Motor neuron (in vitro differentiated cells): ENCODE data around the gene WASHC3. TPM values are rescaled to one million over a fixed set of nuclear protein-coding genes. Genes with fewer than 3 reads are reported as not detected.
"Not testable (repeated sequence)": the region's sequence is repeated elsewhere in the genome, so short reads cannot be mapped to it uniquely, and the experiment has no call there.

Experiments used
- ATAC-seq, 8 experiments: fragments of 200-7000 bp; cut with Tn5 transposase; replicated peaks in 6 of 8; 2 replicates each; pipeline ENCODE4 v1.8.0; 2021; ENCODE audit warnings: mild to moderate bottlenecking in 8 of 8, moderate library complexity in 8 of 8
- H3K27ac ChIP-seq, 2 donors: fragments of 250-450 bp; sonication (Bioruptor Pico); 2 replicates each; pipeline ENCODE4 v1.9.0; 2021; ENCODE audit warnings: antibody characterized with exemption in 2 of 2, mild to moderate bottlenecking in 2 of 2, moderate library complexity in 1 of 2
- H3K4me1 ChIP-seq, 2 donors: fragments of 250-450 bp; sonication (Bioruptor Pico); replicated peaks in 1 of 2; 2 replicates each; pipeline ENCODE4 v1.6.1; 2021; ENCODE audit warnings: antibody characterized with exemption in 2 of 2, mild to moderate bottlenecking in 2 of 2, moderate library complexity in 1 of 2
- H3K4me3 ChIP-seq, 5 donors: fragments of 250-450 bp; sonication (Bioruptor Pico); 2 replicates each; pipeline ENCODE4 v1.9.0; 2021; ENCODE audit warnings: antibody characterized with exemption in 5 of 5, mild to moderate bottlenecking in 5 of 5, moderate library complexity in 4 of 5
- WGBS, 10 experiments: fragments of 450-650 bp; shearing (Covaris generic); methylation state at CpG; one replicate each; pipeline ENCODE4 v1.0.0; 2022; 5-methylcytosine and 5-hydroxymethylcytosine counted together
- in situ Hi-C, 9 experiments: fragments of 400-800 bp; cut with MboI; loops; one replicate each; pipeline ENCODE4 v1.15.0; 2021; ENCODE audit warnings: low sequenced_read_pairs in 9 of 9, low pct_unique_long_range_greater_than_20kb in 2 of 9; ENCODE audit not compliant: unreplicated experiment in 9 of 9
- total RNA-seq, 8 experiments: library from RNA; unstranded; fragments of 300-600 nt; gene quantifications; 2 replicates each; pipeline versions ENCODE4 v1.2.3 to v1.2.4, GENCODE V29; 2022

The WASHC3 gene
- 10 to 100 TPM; 25.8 to 76.8 (median 36.8) TPM for total RNA-seq

GRCh38 chr12:102061560-102062418, at the start of gene WASHC3:
Gene WASHC3 (minus strand): TSS chr12:102061991. CDS start chr12:102061962, 29 bp downstream.
- Histone ChIP-seq H3K4me3 (peak within 1 kb of the TSS; percentile 46 to 86 (median 58)), H3K27ac (peak within 1 kb of the TSS; percentile 3 to 61), H3K4me1 (peaks cover 0 to 3% of the 10 kb centered on the region in 2 donors)
- in situ Hi-C loops: loop anchor here in 1 of 9 experiments (25.0 kb wide), 1 partner anchor 99 kb away; no protein-coding TSS in a partner anchor
- peak; percentile 96 to 99 (median 98) for ATAC-seq
- 0 to 36% (median 6%) methylated on average over 2 to 16 of the region's 44 CpGs; no CpG with 5 or more reads in 1 of the 10 experiments for WGBS, 10 experiments

DNA sequence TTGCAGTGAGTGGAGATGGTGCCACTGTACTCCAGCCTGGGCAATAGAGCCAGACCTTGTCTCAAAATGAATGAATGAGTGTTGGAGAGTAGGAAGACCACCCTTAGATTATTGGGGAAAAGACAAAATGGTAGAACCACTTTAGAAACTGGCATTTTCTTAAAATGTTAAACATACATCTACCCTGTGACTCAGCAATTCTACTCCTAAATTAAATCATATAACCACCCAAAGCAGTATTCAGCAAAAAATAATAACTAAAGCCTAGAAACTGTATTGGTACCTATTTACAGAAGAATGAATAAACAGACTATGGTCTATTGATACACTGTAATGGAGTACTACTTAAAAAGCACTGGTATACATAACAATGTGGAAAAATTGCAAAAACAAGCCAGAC, 49.0 kb upstream of the WASHC3 start:
- H3K4me1 ChIP-seq: no peaks in the 10 kb centered on the region
- no peak for ATAC-seq
- H3K4me3 ChIP-seq: no peak overlapping the region
- H3K27ac ChIP-seq: no peak overlapping the region
- in situ Hi-C loops: no loop called here

DNA sequence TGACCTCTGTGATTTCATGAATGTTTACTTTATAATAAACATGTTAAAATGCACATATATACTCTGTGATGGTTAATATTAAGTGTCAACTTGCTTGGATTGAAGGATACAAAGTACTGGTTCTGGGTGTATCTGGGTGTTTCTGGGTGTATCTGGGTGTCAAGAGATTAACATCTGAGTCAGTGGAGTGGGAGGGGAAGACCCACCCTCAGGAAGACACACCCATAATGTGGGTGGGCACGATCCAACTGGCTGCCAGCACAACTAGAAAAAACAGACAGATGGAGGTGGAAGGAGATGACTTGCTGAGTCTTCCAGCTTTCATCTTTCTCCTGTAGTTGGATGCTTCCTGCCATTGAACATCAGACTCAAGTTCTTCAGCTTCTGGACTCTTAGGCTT, 46.2 kb upstream of the WASHC3 start:
- no peak overlapping the region for H3K27ac ChIP-seq
- H3K4me3 ChIP-seq: no peak overlapping the region
- WGBS, 10 experiments: 100% methylated on average over 1 of the region's 1 CpG; no CpG with 5 or more reads in 8 of the 10 experiments
- peak in 2 of 8 experiments; percentile 78 to 99 for ATAC-seq
- in situ Hi-C loops: no loop called here
- no peaks in the 10 kb centered on the region for H3K4me1 ChIP-seq

DNA sequence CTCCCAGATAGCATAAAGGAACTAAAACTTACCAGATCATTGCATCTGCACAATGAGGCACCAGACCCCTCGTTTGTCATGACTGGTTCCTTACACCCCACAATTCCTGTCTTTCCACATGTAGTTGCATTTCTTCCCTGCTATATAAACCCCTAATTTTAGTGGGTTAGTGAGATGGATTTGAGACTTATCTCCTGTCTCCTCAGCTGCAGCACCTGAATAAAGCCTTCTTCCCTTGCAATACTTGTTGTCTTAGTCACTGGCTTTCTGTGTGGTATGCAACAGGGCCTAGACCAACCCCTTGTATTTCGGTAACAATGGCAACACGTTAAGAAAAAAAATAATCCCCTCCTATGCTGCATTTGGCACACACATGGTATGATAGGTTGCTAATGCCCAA, 45.1 kb upstream of the WASHC3 start:
- Histone ChIP-seq H3K4me3 (no peak overlapping the region), H3K27ac (no peak overlapping the region), H3K4me1 (no peaks in the 10 kb centered on the region)
- ATAC-seq: no peak
- 75 to 100% (median 96%) methylated on average over 1 to 3 of the region's 3 CpGs for WGBS, 10 experiments
- in situ Hi-C loops: no loop called here

GRCh38 chr12:102096855-102097254, 35.1 kb upstream of the WASHC3 start:
- no peak for ATAC-seq
- Histone ChIP-seq H3K27ac (no peak overlapping the region), H3K4me3 (no peak overlapping the region), H3K4me1 (no peaks in the 10 kb centered on the region)
- in situ Hi-C loops: no loop called here
- WGBS, 10 experiments: 60 to 100% (median 82%) methylated on average over 1 to 3 of the region's 3 CpGs; no CpG with 5 or more reads in 1 of the 10 experiments

GRCh38 chr12:102095677-102096263, 34.0 kb upstream of the WASHC3 start:
- 50 to 100% (median 81%) methylated on average over 1 to 2 of the region's 2 CpGs for WGBS, 10 experiments

GRCh38 chr12:102093319-102093718, 31.5 kb upstream of the WASHC3 start:
- Histone ChIP-seq H3K4me3 (no peak overlapping the region), H3K4me1 (no peaks in the 10 kb centered on the region), H3K27ac (no peak overlapping the region)
- in situ Hi-C loops: no loop called here
- peak in 1 of 8 experiments; percentile 22 for ATAC-seq

More at GRCh38 chr12:102095677-102096263, 34.0 kb upstream of the WASHC3 start:
- Histone ChIP-seq H3K4me1 (no peaks in the 10 kb centered on the region), H3K27ac (no peak overlapping the region), H3K4me3 (no peak overlapping the region)
- peak in 5 of 8 experiments; percentile 39 to 73 (median 66) for ATAC-seq
- in situ Hi-C loops: no loop called here

DNA sequence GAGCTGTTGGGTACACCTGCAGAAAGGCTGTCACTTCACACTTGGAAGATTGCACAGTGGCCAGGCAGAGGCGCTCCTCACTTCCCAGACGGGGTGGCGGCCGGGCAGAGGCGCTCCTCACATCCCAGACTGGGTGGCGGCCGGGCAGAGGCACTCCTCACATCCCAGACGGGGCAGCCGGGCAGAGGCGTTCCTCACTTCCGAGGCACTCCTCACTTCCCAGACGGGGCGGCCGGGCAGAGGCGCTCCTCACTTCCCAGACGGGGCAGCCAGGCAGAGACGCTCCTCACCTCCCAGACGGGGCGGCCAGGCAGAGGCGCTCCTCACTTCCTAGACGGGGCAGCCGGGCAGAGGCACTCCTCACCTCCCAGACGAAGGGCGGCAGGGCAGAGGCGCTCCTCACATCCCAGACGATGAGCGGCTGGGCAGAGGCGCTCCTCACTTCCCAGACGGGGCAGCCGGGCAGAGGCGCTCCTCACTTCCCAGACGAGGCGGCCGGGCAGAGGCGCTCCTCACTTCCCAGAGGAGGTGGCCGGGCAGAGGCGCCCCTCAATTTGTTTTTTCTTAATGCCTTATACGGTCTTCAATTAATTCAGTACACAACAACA, 27.5 kb upstream of the WASHC3 start:
- WGBS, 10 experiments: 80 to 100% (median 90%) methylated on average over 1 to 2 of the region's 38 CpGs; no CpG with 5 or more reads in 7 of the 10 experiments
- H3K4me3 ChIP-seq, H3K4me1 ChIP-seq, in situ Hi-C loops, H3K27ac ChIP-seq, ATAC-seq: not testable (repeated sequence)

DNA sequence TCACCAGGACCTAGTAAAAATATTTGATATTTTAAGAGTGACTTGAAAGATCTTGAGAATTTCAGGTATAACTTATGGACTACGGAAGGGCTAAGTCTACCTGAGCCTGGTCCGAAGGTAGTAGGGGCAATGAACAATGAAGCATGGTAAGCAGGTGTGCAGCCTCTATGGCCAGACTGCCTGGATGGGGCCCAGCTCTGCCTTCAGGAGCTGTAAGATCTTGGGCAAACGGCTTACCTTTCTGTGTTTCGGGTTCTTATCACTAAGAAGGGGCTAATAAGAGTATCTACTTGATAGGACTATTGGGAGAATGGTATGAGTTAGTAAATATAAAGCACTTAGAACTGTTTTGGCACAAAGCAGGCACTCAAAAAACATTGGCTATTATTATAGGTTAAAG, 19.1 kb upstream of the WASHC3 start:
- in situ Hi-C loops: no loop called here
- no peak for ATAC-seq
- Histone ChIP-seq H3K27ac (no peak overlapping the region), H3K4me1 (no peaks in the 10 kb centered on the region), H3K4me3 (no peak overlapping the region)
- 91 to 100% (median 100%) methylated on average over 2 to 4 of the region's 4 CpGs; no CpG with 5 or more reads in 1 of the 10 experiments for WGBS, 10 experiments

GRCh38 chr12:102072092-102072491, 10.3 kb upstream of the WASHC3 start:
- H3K4me3 ChIP-seq, ATAC-seq, H3K4me1 ChIP-seq, H3K27ac ChIP-seq: not testable (repeated sequence)
- WGBS, 10 experiments: 87 to 100% (median 96%) methylated on average over 4 to 7 of the region's 7 CpGs; no CpG with 5 or more reads in 7 of the 10 experiments
- in situ Hi-C loops: loop anchor here in 1 of 9 experiments (25.0 kb wide), 1 partner anchor 110 kb away; no protein-coding TSS in a partner anchor

GRCh38 chr12:102069707-102070106, 7.9 kb upstream of the WASHC3 start:
- 80 to 100% (median 98%) methylated on average over 1 to 3 of the region's 3 CpGs; no CpG with 5 or more reads in 2 of the 10 experiments for WGBS, 10 experiments
- no peak overlapping the region for H3K4me3 ChIP-seq
- in situ Hi-C loops: loop anchor here in 1 of 9 experiments (25.0 kb wide), 1 partner anchor 107 kb away; no protein-coding TSS in a partner anchor
- no peak for ATAC-seq
- H3K27ac ChIP-seq: no peak overlapping the region
- H3K4me1 ChIP-seq: no peaks in the 10 kb centered on the region

DNA sequence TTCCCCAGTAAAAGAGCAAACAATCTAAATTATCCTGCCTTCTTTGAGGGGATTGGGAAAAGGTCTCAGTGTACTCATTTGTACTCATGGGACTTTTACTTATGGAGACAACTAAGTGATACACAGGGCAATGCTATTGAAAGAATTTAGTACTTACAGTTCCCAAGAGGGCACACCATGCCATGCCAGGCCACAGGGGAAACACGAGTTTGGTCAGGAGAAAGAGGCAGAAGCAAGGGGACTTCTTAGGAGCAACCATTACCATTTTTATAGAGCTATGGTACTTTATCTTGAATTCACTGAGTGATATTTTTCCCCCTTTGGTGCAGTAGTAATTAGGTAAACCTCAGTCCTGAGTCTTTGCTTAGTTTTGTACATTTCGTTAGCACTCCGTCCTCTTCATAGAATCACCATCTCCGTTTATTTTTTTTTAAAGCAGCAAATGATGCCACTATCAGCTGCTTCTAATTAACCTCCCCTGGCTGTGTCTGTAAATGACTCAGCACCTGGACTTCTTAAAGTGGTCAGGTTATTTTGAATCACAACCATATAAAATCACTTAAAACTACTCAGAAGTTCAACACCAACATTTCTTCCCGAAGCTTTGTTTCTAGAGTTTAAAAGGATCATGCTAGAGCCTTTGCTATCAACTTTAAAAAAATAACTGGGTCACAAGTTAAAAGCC, 5.9 kb upstream of the WASHC3 start:
- Histone ChIP-seq H3K4me1 (no peaks in the 10 kb centered on the region), H3K27ac (no peak overlapping the region), H3K4me3 (no peak overlapping the region)
- in situ Hi-C loops: loop anchor here in 1 of 9 experiments (25.0 kb wide), 1 partner anchor 105 kb away; no protein-coding TSS in a partner anchor
- 10 to 100% (median 76%) methylated on average over 1 to 5 of the region's 5 CpGs; no CpG with 5 or more reads in 1 of the 10 experiments for WGBS, 10 experiments
- peak in 2 of 8 experiments; percentile 33 to 54 for ATAC-seq
